HL-60/S4 (cell line): ENCODE results near the gene CCT8.
"Not testable (repeated sequence)": the region's sequence is repeated elsewhere in the genome, so short reads cannot be mapped to it uniquely, and the experiment has no call there.

ENCODE experiments used
- in situ Hi-C: fragments of 300-500 bp; cut with MboI; formaldehyde crosslinking; loops from 2 replicates; pipeline ENCODE4 v1.14.3; 2022; ENCODE audit warnings: low sequenced_read_pairs

CCT8 gene

DNA sequence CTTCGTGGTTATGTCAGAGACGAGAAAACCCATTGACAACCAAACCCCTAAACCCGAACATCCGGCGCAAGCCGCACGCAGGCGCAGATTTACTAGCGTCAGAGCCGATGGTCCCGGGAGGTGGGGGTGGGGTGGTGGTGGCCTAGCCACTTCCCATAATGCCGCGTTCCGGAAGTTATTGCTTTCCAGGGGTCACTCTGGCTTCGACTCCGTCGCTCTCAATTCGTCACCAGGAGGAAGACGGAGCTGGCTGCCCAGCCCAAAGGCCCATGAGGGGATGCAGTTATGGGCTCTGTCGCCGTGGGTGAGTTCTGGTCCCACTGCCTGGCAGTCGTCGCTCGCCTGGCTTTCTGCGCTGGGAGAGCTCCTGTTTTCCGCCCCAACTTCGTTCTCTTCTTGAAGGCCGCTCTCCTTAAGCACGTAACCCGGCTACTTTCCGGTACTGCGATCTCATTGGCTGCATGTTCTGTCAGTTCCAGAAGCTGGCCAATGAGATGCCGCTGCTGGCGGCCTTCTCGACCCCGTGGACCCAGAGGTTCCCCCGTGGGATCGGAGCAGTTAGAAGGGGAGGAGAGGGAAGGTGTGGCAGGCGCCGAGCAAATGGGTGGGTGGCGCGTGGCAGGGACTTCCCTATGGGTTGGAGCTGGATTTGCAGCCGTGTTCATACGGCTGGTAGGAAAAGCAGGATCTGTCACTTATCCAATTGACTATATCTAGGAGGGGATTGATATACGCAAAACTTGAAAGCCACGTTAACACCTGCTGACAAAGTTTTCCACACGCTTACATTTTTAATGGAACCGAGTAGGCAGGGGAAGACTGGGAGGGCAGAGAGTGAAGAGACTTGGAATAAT is 48.7 kb downstream of the CCT8 start, which contains the start of gene USP16:
Gene USP16, plus strand, starts transcription at position 195 of the 854 bp plus-strand sequence. CDS start 3,246 bp downstream, outside the sequence.
- in situ Hi-C loops, result no loop called here

- in situ Hi-C loops, result no loop called here
Observed at GRCh38 chr21:29022166-29022565, 51.3 kb downstream of the CCT8 start.

DNA sequence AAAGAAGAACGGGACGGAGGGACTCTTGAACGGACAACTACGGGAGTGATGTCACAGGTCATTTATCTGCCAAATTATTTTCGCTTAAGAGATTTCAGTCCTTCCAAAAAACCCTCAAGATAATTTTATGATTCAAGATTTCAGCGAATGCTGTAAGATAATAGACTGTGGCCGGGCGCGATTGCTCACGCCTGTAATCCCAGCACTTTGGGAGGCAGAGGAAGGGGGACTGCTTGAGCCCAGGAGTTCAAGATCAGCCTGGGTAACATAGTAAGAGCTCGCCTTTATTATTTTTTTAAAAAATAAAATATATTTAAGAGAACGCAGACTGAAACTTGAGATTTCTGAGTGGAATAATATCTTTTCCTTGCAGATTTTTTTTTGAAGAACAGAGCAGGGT is 54.9 kb downstream of the CCT8 start:
- in situ Hi-C loops, result no loop called here

- in situ Hi-C loops, result no loop called here
Observed at GRCh38 chr21:29017639-29018237, 55.7 kb downstream of the CCT8 start.

DNA sequence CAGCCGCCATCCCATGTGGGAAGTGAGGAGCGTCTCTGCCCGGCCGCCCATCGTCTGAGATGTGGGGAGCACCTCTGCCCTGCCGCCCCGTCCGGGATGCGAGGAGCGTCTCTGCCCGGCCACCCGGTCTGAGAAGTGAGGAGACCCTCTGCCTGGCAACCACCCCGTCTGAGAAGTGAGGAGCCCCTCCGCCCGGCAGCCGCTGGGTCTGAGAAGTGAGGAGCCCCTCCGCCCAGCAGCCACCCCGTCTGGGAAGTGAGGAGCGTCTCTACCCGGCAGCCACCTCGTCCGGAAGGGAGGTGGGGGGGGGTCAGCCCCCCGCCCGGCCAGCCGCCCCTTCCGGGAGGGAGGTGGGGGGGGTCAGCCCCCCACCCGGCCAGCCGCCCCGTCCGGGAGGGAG is 62.2 kb downstream of the CCT8 start:
- in situ Hi-C loops, result not testable (repeated sequence)

DNA sequence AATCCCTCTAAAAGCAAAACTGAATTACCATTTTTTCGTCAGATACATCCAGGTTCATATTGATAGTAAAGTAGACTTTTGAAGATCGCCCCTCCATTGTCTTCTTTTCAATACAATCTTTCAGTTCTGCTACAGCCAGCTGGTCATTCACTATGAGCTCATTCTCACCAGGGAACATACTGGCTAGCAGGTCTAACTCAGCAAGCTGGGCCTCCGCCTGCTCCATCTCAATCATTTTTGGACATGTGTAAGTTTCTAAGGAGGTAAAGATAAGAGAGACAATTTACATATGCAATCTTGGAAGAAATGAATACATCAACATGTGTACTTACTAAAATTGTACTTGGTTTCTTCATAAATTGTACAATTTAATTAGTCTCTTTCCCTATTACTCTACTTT is 65.1 kb downstream of the CCT8 start:
- in situ Hi-C loops, result no loop called here

- in situ Hi-C loops, result no loop called here
Observed at GRCh38 chr21:29007810-29008209, 65.6 kb downstream of the CCT8 start.

GRCh38 chr21:29007135-29007534 is 66.3 kb downstream of the CCT8 start:
- in situ Hi-C loops, result no loop called here
